K562 (cell line): Measurements from ENCODE around the gene PARD3B. TPM values are rescaled to one million over a fixed set of nuclear protein-coding genes. Genes with fewer than 3 reads are reported as not detected.

ENCODE experiments used
- ATAC-seq: fragments of 200-7000 bp; cut with Tn5 transposase; 3 replicates; pipeline ENCODE4 v1.9.1; 2020; ENCODE audit warnings: moderate library complexity
- BruUV-seq: library from RNA; stranded (reverse); fragments of 400-500 nt; replicated peaks from 2 replicates; lab custom pipeline; 2021; lab: Mats Ljungman, UMichigan
- CTCF ChIA-PET: fragments of 300-600 bp; formaldehyde crosslinking; extraction: SDS; loops from one replicate; lab custom pipeline; 2021; ENCODE audit warnings: low intra/inter-chr PET ratio; lab: Yijun Ruan, JAX
- POLR2A ChIA-PET: fragments of 300-600, 350-650 bp; sonication (Branson Sonifier 250); formaldehyde crosslinking; extraction: SDS; loops from one replicate; lab custom pipeline; 2021; ENCODE audit warnings: antibody characterized with exemption, inconsistent platforms; lab: Yijun Ruan, JAX
- DNase-seq, 4 experiments: peaks; one replicate each; pipeline versions ENCODE4 v3.0.0 to v3.0.0-alpha.2; 2011 to 2018; ENCODE audit warnings: low spot score in 3 of 4, mixed read lengths in 3 of 4; ENCODE audit errors: extremely low read depth in 1 of 4
- FAIRE-seq: peaks from 2 replicates; lab custom pipeline; 2011; peaks lifted over from hg19 to GRCh38; lab: Jason Lieb, UNC
- H2AFZ ChIP-seq: 2 replicates; pipeline ENCODE4 v1.6.0; 2011; ENCODE audit warnings: low read depth, low read length, control low read depth, inconsistent platforms
- H3K27ac ChIP-seq: fragments of 200-600 bp; 3 replicates; pipeline ENCODE4 v1.8.0; 2011; ENCODE audit warnings: low read depth, mild to moderate bottlenecking, control low read depth, inconsistent platforms, low read length, moderate library complexity, mixed read lengths; ENCODE audit errors: extremely low read depth
- H3K27me3 ChIP-seq, 2 experiments: fragments of 300-600 bp in 1 of 2; 2 replicates in 1 of 2; 3 replicates in 1 of 2; pipeline versions ENCODE4 v1.6.0 to v1.8.0; 2011; ENCODE audit warnings: inconsistent platforms in 2 of 2, low read length in 2 of 2, mild to moderate bottlenecking in 1 of 2, mixed read lengths in 1 of 2, moderate library complexity in 1 of 2; ENCODE audit not compliant: control insufficient read depth in 2 of 2, insufficient read depth in 2 of 2
- H3K36me3 ChIP-seq: fragments of 300-600 bp; 3 replicates; pipeline ENCODE4 v1.8.0; 2011; ENCODE audit warnings: mild to moderate bottlenecking, low read length, inconsistent platforms; ENCODE audit not compliant: control insufficient read depth, insufficient read depth
- H3K4me1 ChIP-seq, 2 experiments: fragments of 200-600 bp in 1 of 2; replicated peaks in 1 of 2; 2 replicates in 1 of 2; 3 replicates in 1 of 2; pipeline versions ENCODE4 v1.5.1 to v1.8.0; 2011; ENCODE audit warnings: inconsistent platforms in 2 of 2, low read length in 2 of 2, mild to moderate bottlenecking in 1 of 2, mixed read lengths in 1 of 2, moderate library complexity in 1 of 2; ENCODE audit not compliant: control insufficient read depth in 2 of 2, insufficient read depth in 2 of 2
- H3K4me2 ChIP-seq: 2 replicates; pipeline ENCODE4 v1.6.1; 2011; ENCODE audit warnings: low read length, control low read depth, inconsistent platforms, mixed read lengths; ENCODE audit not compliant: insufficient read depth
- H3K4me3 ChIP-seq: fragments of 200-600 bp; sonication (generic), shearing (Covaris generic); 2 replicates; pipeline ENCODE4 v1.5.1; 2016; ENCODE audit warnings: control low read depth, inconsistent platforms
- H3K79me2 ChIP-seq: fragments of 200-600 bp; 3 replicates; pipeline ENCODE4 v1.8.0; 2011; ENCODE audit warnings: low read length, inconsistent platforms; ENCODE audit not compliant: control insufficient read depth, insufficient read depth
- H3K9ac ChIP-seq, 2 experiments: 2 replicates each; pipeline versions ENCODE4 v1.6.0 to v1.6.1; 2011; ENCODE audit warnings: low read depth in 2 of 2, low read length in 2 of 2, control low read depth in 1 of 2, inconsistent platforms in 1 of 2, mild to moderate bottlenecking in 1 of 2, mixed read lengths in 1 of 2; ENCODE audit not compliant: insufficient read depth in 1 of 2
- H3K9me1 ChIP-seq: one replicate; pipeline ENCODE4 v1.6.0; 2011; ENCODE audit warnings: inconsistent platforms, mild to moderate bottlenecking, low read length, moderate library complexity; ENCODE audit not compliant: control insufficient read depth, insufficient read depth
- H3K9me3 ChIP-seq: replicated peaks from 2 replicates; pipeline ENCODE4 v1.5.1; 2011; ENCODE audit warnings: low read depth, low read length, inconsistent platforms; ENCODE audit not compliant: control insufficient read depth, insufficient read depth
- H4K20me1 ChIP-seq: replicated peaks from 2 replicates; pipeline ENCODE4 v1.6.1; 2011; ENCODE audit warnings: low read length, inconsistent platforms, mixed read lengths; ENCODE audit not compliant: control insufficient read depth, insufficient read depth
- BRD4 ChIP-seq: fragments of 200-600 bp; sonication (generic); IDR thresholded peaks from 2 replicates; pipeline ENCODE4 v1.6.1; 2017; ENCODE audit warnings: inconsistent platforms
- HNRNPK ChIP-seq: fragments of 200-400 bp; formaldehyde crosslinking; IDR thresholded peaks from one replicate; pipeline ENCODE4 v1.6.1; 2018; ENCODE audit warnings: mild to moderate bottlenecking, low read depth, low read length; ENCODE audit not compliant: poor library complexity, severe bottlenecking
- NRF1 ChIP-seq, 2 experiments: fragments of 450-650 bp; IDR thresholded peaks in 1 of 2; conservative IDR thresholded peaks in 1 of 2; 2 replicates each; pipeline ENCODE4 v1.6.1; 2014; ENCODE audit warnings: mild to moderate bottlenecking in 2 of 2
- POLR2AphosphoS2 ChIP-seq: IDR thresholded peaks from 2 replicates; pipeline ENCODE4 v1.6.1; 2012; ENCODE audit warnings: low read length, improper control_type of control experiment
- SAFB2 ChIP-seq: fragments of 200-400 bp; formaldehyde crosslinking; IDR thresholded peaks from 2 replicates; pipeline ENCODE4 v1.6.1; 2018; ENCODE audit warnings: borderline replicate concordance, low read length, low read depth, moderate library complexity; ENCODE audit not compliant: severe bottlenecking
- TCF7L2 ChIP-seq: fragments of 150-350 bp; IDR thresholded peaks from 2 replicates; pipeline ENCODE4 v1.6.1; 2016; ENCODE audit warnings: low read depth, mild to moderate bottlenecking, low read length, moderate library complexity
- TCFL5 ChIP-seq: fragments of 250-450 bp; sonication (Bioruptor Pico); conservative IDR thresholded peaks from 2 replicates; pipeline ENCODE4 v1.6.1; 2021; ENCODE audit warnings: mild to moderate bottlenecking, moderate library complexity, matching md5 sums
- ZKSCAN8 ChIP-seq: fragments of 200-800 bp; sonication (Bioruptor generic); IDR thresholded peaks from 2 replicates; pipeline ENCODE4 v1.6.1; 2016; ENCODE audit warnings: missing genetic modification characterization, missing compliant biosample characterization
- ZNF184 ChIP-seq: sonication (generic); formaldehyde crosslinking; IDR thresholded peaks from 2 replicates; pipeline ENCODE4 v1.5.0; 2020; ENCODE audit warnings: missing genetic modification reagents
- ZNF316 ChIP-seq: fragments of 450-650 bp; IDR thresholded peaks from 2 replicates; pipeline ENCODE4 v1.6.1; 2016
- WGBS: fragments of 100-300 bp; shearing (Covaris generic); methylation state at CpG from one replicate; pipeline ENCODE4 v1.1.6; 2016; ENCODE audit warnings: low coverage, mixed read lengths; ENCODE audit not compliant: insufficient coverage; ENCODE audit errors: missing lambda C conversion rate; 5-methylcytosine and 5-hydroxymethylcytosine counted together
- in situ Hi-C: fragments of 300-500 bp; cut with MboI; formaldehyde crosslinking; loops from 4 replicates; pipeline ENCODE4 v1.15.0; 2018; ENCODE audit warnings: inconsistent platforms, mixed read lengths
- intact Hi-C: fragments of 100-400 bp; cut with micrococcal nuclease; formaldehyde crosslinking; loops from 2 replicates; pipeline ENCODE4 v1.14.2; 2022
- polyA plus RNA-seq, 8 experiments: library from polyadenylated mRNA; depleted of rRNA in 4 of 8; stranded (reverse) in 5 of 8; unstranded in 3 of 8; fragments of >200 nt; fragmentation: Nextera tagmentation in 2 of 8; fragmentation: Illumina TruSeq in 1 of 8; extraction: Ambion mirVana in 2 of 8; extraction: Trizol in 1 of 8; gene quantifications; 2 replicates each; pipeline versions ENCODE4 v1.2.1 to v1.2.3, GENCODE V29; 2011 to 2014; ENCODE audit warnings: inconsistent platforms in 1 of 8, missing spikeins in 1 of 8
- total RNA-seq, 7 experiments: library from RNA; depleted of rRNA in 6 of 7; stranded (reverse); fragments of >200 nt in 6 of 7; fragmentation: Illumina TruSeq in 2 of 7; extraction: Trizol in 2 of 7; gene quantifications; 2 replicates each; pipeline versions ENCODE4 v1.2.1 to v1.2.3, GENCODE V29; 2011 to 2021; ENCODE audit warnings: low replicate concordance in 1 of 7
- TF ChIP-seq, protein P1 (sequence below): IDR thresholded peaks from 3 replicates; pipeline ENCODE4 v1.6.1; 2011; ENCODE audit warnings: borderline replicate concordance, mild to moderate bottlenecking; ENCODE audit not compliant: insufficient read length, insufficient read depth
- TF ChIP-seq, protein P2 (sequence below): fragments of 200-800 bp; sonication (Bioruptor generic); IDR thresholded peaks from 2 replicates; pipeline ENCODE4 v1.6.1; 2017; ENCODE audit warnings: missing genetic modification characterization, missing compliant biosample characterization

The PARD3B gene
- total and polyA plus RNA-seq, 9 of the 15 experiments (the other 6 are each of a cell fraction or from before 2014, with no cell fraction given): 0.15 to 3.0 (median 1.1) TPM

- FAIRE-seq (no peak), DNase-seq (no peak)
- no peak for TF ChIP-seq POLR2AphosphoS2
- TF ChIP-seq TCFL5: no peak
- no peak for TF ChIP-seq ZKSCAN8 (CRISPR knock-in tag)
- TF ChIP-seq, protein P1, sequence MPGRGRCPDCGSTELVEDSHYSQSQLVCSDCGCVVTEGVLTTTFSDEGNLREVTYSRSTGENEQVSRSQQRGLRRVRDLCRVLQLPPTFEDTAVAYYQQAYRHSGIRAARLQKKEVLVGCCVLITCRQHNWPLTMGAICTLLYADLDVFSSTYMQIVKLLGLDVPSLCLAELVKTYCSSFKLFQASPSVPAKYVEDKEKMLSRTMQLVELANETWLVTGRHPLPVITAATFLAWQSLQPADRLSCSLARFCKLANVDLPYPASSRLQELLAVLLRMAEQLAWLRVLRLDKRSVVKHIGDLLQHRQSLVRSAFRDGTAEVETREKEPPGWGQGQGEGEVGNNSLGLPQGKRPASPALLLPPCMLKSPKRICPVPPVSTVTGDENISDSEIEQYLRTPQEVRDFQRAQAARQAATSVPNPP: no peak
- no peak for TF ChIP-seq SAFB2
- no peak for TF ChIP-seq ZNF316
- TF ChIP-seq, protein P2, sequence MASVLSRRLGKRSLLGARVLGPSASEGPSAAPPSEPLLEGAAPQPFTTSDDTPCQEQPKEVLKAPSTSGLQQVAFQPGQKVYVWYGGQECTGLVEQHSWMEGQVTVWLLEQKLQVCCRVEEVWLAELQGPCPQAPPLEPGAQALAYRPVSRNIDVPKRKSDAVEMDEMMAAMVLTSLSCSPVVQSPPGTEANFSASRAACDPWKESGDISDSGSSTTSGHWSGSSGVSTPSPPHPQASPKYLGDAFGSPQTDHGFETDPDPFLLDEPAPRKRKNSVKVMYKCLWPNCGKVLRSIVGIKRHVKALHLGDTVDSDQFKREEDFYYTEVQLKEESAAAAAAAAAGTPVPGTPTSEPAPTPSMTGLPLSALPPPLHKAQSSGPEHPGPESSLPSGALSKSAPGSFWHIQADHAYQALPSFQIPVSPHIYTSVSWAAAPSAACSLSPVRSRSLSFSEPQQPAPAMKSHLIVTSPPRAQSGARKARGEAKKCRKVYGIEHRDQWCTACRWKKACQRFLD (CRISPR knock-in tag): no peak
- no peak for TF ChIP-seq NRF1 (conservative IDR thresholded peaks at IDR 0.05 in 1 of 2, IDR thresholded peaks at IDR 0.05 in 1 of 2)
- no peak for TF ChIP-seq BRD4
- no peak for TF ChIP-seq ZNF184 (CRISPR knock-in tag)
- no peak for TF ChIP-seq HNRNPK
- no peak for TF ChIP-seq TCF7L2
- TF ChIP-seq, all 486 proteins: peak for 0
- ATAC-seq: no peak
- ChIA-PET CTCF (no interaction called here), POLR2A (no interaction called here)
- Histone ChIP-seq H3K79me2 (no peaks in the 10 kb centered on the region), H3K36me3 (no peaks in the 10 kb centered on the region), H3K9ac (no peak overlapping the region), H3K27ac (no peak overlapping the region), H3K9me3 (no peaks in the 10 kb centered on the region), H3K4me1 (no peaks in the 10 kb centered on the region), H4K20me1 (no peaks in the 10 kb centered on the region), H3K9me1 (no peaks in the 10 kb centered on the region), H3K4me2 (no peak overlapping the region), H3K4me3 (no peak overlapping the region), H3K27me3 (no peaks in the 10 kb centered on the region), H2AFZ (no peak overlapping the region)
- in situ Hi-C loops (no loop called here), intact Hi-C loops (no loop called here)
- no TSS peak for BruUV-seq
- 64% methylated on average over 1 of the region's 1 CpG for WGBS
Observed at GRCh38 chr2:205047273-205047839, 502.1 kb downstream of the PARD3B start.
